Measurements from ENCODE around the gene VAC14. TPM values are rescaled to one million over a fixed set of nuclear protein-coding genes. Genes with fewer than 3 reads are reported as not detected.

The VAC14 gene
- total RNA-seq, 4 donors from 2014 or later = 18.6 to 32.2 (median 25.9) TPM

GRCh38 chr16:70765491-70765890, 35.5 kb downstream of the VAC14 start:
- Histone ChIP-seq H3K27ac (no peak overlapping the region), H3K4me3 (no peak overlapping the region), H3K36me3 (peaks cover 9 to 47% (median 9%) of the 10 kb centered on the region in 3 donors), H3K4me1 (peaks cover 5 to 44% (median 20%) of the 10 kb centered on the region in 3 donors), H3K27me3 (no peaks in the 10 kb centered on the region), H3K9me3 (no peaks in the 10 kb centered on the region)
- intact Hi-C loops (cut with DNase I) = no loop called here
- no peak for DNase-seq
- whole genome bisulfite sequencing, 2 donors = 90% methylated on average over 7 of the region's 8 CpGs; no CpG with 5 or more reads in 1 of the 2 donors
- TF ChIP-seq, protein P1, sequence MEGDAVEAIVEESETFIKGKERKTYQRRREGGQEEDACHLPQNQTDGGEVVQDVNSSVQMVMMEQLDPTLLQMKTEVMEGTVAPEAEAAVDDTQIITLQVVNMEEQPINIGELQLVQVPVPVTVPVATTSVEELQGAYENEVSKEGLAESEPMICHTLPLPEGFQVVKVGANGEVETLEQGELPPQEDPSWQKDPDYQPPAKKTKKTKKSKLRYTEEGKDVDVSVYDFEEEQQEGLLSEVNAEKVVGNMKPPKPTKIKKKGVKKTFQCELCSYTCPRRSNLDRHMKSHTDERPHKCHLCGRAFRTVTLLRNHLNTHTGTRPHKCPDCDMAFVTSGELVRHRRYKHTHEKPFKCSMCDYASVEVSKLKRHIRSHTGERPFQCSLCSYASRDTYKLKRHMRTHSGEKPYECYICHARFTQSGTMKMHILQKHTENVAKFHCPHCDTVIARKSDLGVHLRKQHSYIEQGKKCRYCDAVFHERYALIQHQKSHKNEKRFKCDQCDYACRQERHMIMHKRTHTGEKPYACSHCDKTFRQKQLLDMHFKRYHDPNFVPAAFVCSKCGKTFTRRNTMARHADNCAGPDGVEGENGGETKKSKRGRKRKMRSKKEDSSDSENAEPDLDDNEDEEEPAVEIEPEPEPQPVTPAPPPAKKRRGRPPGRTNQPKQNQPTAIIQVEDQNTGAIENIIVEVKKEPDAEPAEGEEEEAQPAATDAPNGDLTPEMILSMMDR (IDR thresholded peaks at IDR 0.05) = no peak
- no peak for TF ChIP-seq POLR2A (IDR thresholded peaks at IDR 0.05)

- no peak for DNase-seq
These were observed 36.3 kb downstream of the VAC14 start for GRCh38 chr16:70764632-70765031.

GRCh38 chr16:70760221-70760620, 40.7 kb downstream of the VAC14 start:
- H3K27ac ChIP-seq = peak overlapping the region; percentile 74 to 80 (median 80)
- intact Hi-C loops (cut with DNase I) = no loop called here
- WGBS, 2 donors = 37 to 38% methylated on average over 3 of the region's 3 CpGs

More at GRCh38 chr16:70764632-70765031, 36.3 kb downstream of the VAC14 start:
- intact Hi-C loops (cut with DNase I) = no loop called here
- no peak overlapping the region for H3K27ac ChIP-seq
- H3K9me3 ChIP-seq = no peaks in the 10 kb centered on the region
- no peak for TF ChIP-seq POLR2A (IDR thresholded peaks at IDR 0.05)
- TF ChIP-seq, protein P1 (IDR thresholded peaks at IDR 0.05) = no peak
- peaks cover 3 to 44% (median 28%) of the 10 kb centered on the region in 3 donors for H3K4me1 ChIP-seq
- H3K27me3 ChIP-seq = no peaks in the 10 kb centered on the region
- H3K36me3 ChIP-seq = peaks cover 9 to 44% (median 9%) of the 10 kb centered on the region in 3 donors
- H3K4me3 ChIP-seq = no peak overlapping the region
- 89 to 92% methylated on average over 10 of the region's 10 CpGs for WGBS, 2 donors

DNA sequence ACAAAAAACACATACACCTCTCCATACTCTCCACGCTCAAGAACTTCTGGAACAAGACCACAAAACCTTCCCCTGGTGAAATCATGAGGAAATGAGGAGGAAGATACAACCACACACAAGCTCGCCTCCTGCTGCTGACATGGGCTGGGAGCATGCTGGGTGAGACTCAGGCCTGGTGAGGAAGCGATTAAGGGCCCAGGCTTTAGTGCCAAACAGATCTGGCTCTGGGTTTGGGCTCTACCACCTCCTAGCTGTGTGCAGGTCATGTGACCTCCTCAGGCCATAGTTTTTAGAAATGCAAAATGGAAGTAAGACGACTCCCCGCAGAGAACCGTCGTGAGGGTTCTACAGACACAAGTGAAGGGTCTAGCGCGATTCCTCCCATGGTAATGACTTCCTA, 41.3 kb downstream of the VAC14 start:
- Histone ChIP-seq H3K9me3 (no peaks in the 10 kb centered on the region), H3K27me3 (no peaks in the 10 kb centered on the region), H3K36me3 (peaks cover 9 to 64% (median 9%) of the 10 kb centered on the region in 3 donors), H3K4me1 (peaks cover 4 to 61% (median 29%) of the 10 kb centered on the region in 3 donors), H3K27ac (peak overlapping the region; percentile 74 to 80 (median 80)), H3K4me3 (no peak overlapping the region)
- TF ChIP-seq POLR2A (IDR thresholded peaks at IDR 0.05) = no peak
- TF ChIP-seq, protein P1 (IDR thresholded peaks at IDR 0.05) = no peak
- intact Hi-C loops (cut with DNase I) = no loop called here
- DNase-seq = no peak
- WGBS, 2 donors = 87 to 95% methylated on average over 9 of the region's 9 CpGs

More at GRCh38 chr16:70760221-70760620, 40.7 kb downstream of the VAC14 start:
- H3K9me3 ChIP-seq = no peaks in the 10 kb centered on the region
- TF ChIP-seq POLR2A (IDR thresholded peaks at IDR 0.05) = no peak
- TF ChIP-seq, protein P1 (IDR thresholded peaks at IDR 0.05) = no peak
- H3K27me3 ChIP-seq = no peaks in the 10 kb centered on the region
- H3K4me1 ChIP-seq = peaks cover 4 to 56% (median 26%) of the 10 kb centered on the region in 3 donors
- H3K4me3 ChIP-seq = no peak overlapping the region
- no peak for DNase-seq
- peaks cover 9 to 64% (median 9%) of the 10 kb centered on the region in 3 donors for H3K36me3 ChIP-seq

GRCh38 chr16:70758786-70759185, 42.2 kb downstream of the VAC14 start:
- no peaks in the 10 kb centered on the region for H3K9me3 ChIP-seq
- WGBS, 2 donors = 78 to 91% methylated on average over 7 to 10 of the region's 10 CpGs
- H3K27me3 ChIP-seq = no peaks in the 10 kb centered on the region
- intact Hi-C loops (cut with DNase I) = no loop called here
- peaks cover 9 to 63% (median 9%) of the 10 kb centered on the region in 3 donors for H3K36me3 ChIP-seq
- H3K27ac ChIP-seq = peak overlapping the region in 1 of 4 donors; percentile 80
- H3K4me1 ChIP-seq = peaks cover 6 to 70% (median 31%) of the 10 kb centered on the region in 3 donors
- no peak overlapping the region for H3K4me3 ChIP-seq
- TF ChIP-seq POLR2A (IDR thresholded peaks at IDR 0.05) = no peak
- TF ChIP-seq, protein P1 (IDR thresholded peaks at IDR 0.05) = no peak
- no peak for DNase-seq

Data from esophagus squamous epithelium (tissue), 5 donors.